Measurements from ENCODE around the gene C19orf33. TPM values are rescaled to one million over a fixed set of nuclear protein-coding genes. Genes with fewer than 3 reads are reported as not detected.

Gene C19orf33
- total RNA-seq, 1 donor from 2014 or later, result 46.8 TPM

- H3K4me3 Mint-ChIP-seq, result no peak overlapping the region
- TF ChIP-seq CTCF (conservative IDR thresholded peaks at IDR 0.05), result no peak
- no peaks in the 10 kb centered on the region for H3K27me3 Mint-ChIP-seq
- no peaks in the 10 kb centered on the region for H3K36me3 Mint-ChIP-seq
- no peak overlapping the region for H3K27ac Mint-ChIP-seq
- no peak for DNase-seq (ENCODE audit: extremely low spot score, unreplicated experiment)
- no peaks in the 10 kb centered on the region for H3K9me3 Mint-ChIP-seq
- H3K4me1 Mint-ChIP-seq (ENCODE audit: unreplicated experiment), result peaks cover 7% of the 10 kb centered on the region
Measured at GRCh38 chr19:38289955-38290354, 14.1 kb upstream of the C19orf33 start.

- Mint-ChIP-seq H3K4me1 (ENCODE audit: unreplicated experiment) (peaks cover 6% of the 10 kb centered on the region), H3K27me3 (no peaks in the 10 kb centered on the region), H3K27ac (peak overlapping the region; percentile 72), H3K9me3 (no peaks in the 10 kb centered on the region), H3K36me3 (no peaks in the 10 kb centered on the region), H3K4me3 (no peak overlapping the region)
- DNase-seq (ENCODE audit: extremely low spot score, unreplicated experiment), result no peak
- no peak for TF ChIP-seq CTCF (conservative IDR thresholded peaks at IDR 0.05)
Measured at GRCh38 chr19:38290631-38291147, 13.4 kb upstream of the C19orf33 start.

GRCh38 chr19:38291855-38292254 lies 12.2 kb upstream of the C19orf33 start:
- H3K9me3 Mint-ChIP-seq, result no peaks in the 10 kb centered on the region
- DNase-seq (ENCODE audit: extremely low spot score, unreplicated experiment), result no peak
- no peak overlapping the region for H3K27ac Mint-ChIP-seq
- no peaks in the 10 kb centered on the region for H3K27me3 Mint-ChIP-seq
- no peaks in the 10 kb centered on the region for H3K4me1 Mint-ChIP-seq (ENCODE audit: unreplicated experiment)
- H3K4me3 Mint-ChIP-seq, result no peak overlapping the region
- H3K36me3 Mint-ChIP-seq, result no peaks in the 10 kb centered on the region
- TF ChIP-seq CTCF (conservative IDR thresholded peaks at IDR 0.05), result no peak

- H3K9me3 Mint-ChIP-seq, result no peaks in the 10 kb centered on the region
- no peak for DNase-seq (ENCODE audit: extremely low spot score, unreplicated experiment)
- H3K4me3 Mint-ChIP-seq, result no peak overlapping the region
- no peak for TF ChIP-seq CTCF (conservative IDR thresholded peaks at IDR 0.05)
- no peaks in the 10 kb centered on the region for H3K27me3 Mint-ChIP-seq
- no peaks in the 10 kb centered on the region for H3K4me1 Mint-ChIP-seq (ENCODE audit: unreplicated experiment)
- H3K36me3 Mint-ChIP-seq, result no peaks in the 10 kb centered on the region
- no peak overlapping the region for H3K27ac Mint-ChIP-seq
Measured at GRCh38 chr19:38293281-38293680, 10.8 kb upstream of the C19orf33 start.

GRCh38 chr19:38294090-38294489 lies 10.0 kb upstream of the C19orf33 start:
- Mint-ChIP-seq H3K27me3 (no peaks in the 10 kb centered on the region), H3K4me1 (ENCODE audit: unreplicated experiment) (no peaks in the 10 kb centered on the region), H3K4me3 (no peak overlapping the region), H3K36me3 (no peaks in the 10 kb centered on the region), H3K9me3 (no peaks in the 10 kb centered on the region), H3K27ac (no peak overlapping the region)
- DNase-seq (ENCODE audit: extremely low spot score, unreplicated experiment), result no peak
- no peak for TF ChIP-seq CTCF (conservative IDR thresholded peaks at IDR 0.05)
